Fibroblast of lung (primary cell): ENCODE data around the gene CFH. TPM values are rescaled to one million over a fixed set of nuclear protein-coding genes. Genes with fewer than 3 reads are reported as not detected.

Experiments used
- DNase-seq, 2 donors: peaks; one replicate each; pipeline versions ENCODE4 v3.0.0 to v3.0.0-alpha.2; 2010; ENCODE audit warnings: low read depth in 2 of 2
- H2AFZ ChIP-seq: 2 replicates; pipeline ENCODE4 v1.5.1; 2012; ENCODE audit warnings: low read length, control low read depth, inconsistent platforms
- H3K27ac ChIP-seq: 2 replicates; pipeline ENCODE4 v1.5.1; 2011; ENCODE audit warnings: low read length, control low read depth; ENCODE audit not compliant: insufficient read depth
- H3K27me3 ChIP-seq: 2 replicates; pipeline ENCODE4 v1.5.1; 2011; ENCODE audit warnings: mild to moderate bottlenecking, low read length; ENCODE audit not compliant: control insufficient read depth, insufficient read depth
- H3K36me3 ChIP-seq: 2 replicates; pipeline ENCODE4 v1.5.1; 2011; ENCODE audit warnings: low read length; ENCODE audit not compliant: control insufficient read depth, insufficient read depth
- H3K4me1 ChIP-seq: 2 replicates; pipeline ENCODE4 v1.5.1; 2011; ENCODE audit warnings: low read length; ENCODE audit not compliant: control insufficient read depth, insufficient read depth; ENCODE audit errors: extremely low read depth
- H3K4me2 ChIP-seq: 2 replicates; pipeline ENCODE4 v1.5.1; 2011; ENCODE audit warnings: low read length, control low read depth; ENCODE audit not compliant: insufficient read depth; ENCODE audit errors: extremely low read depth
- H3K4me3 ChIP-seq, 4 experiments: fragments of 200-600 bp in 1 of 4; sonication (generic) in 1 of 4; replicated peaks in 1 of 4; 2 replicates each; pipeline ENCODE4 v1.5.1; 2011 to 2016; ENCODE audit warnings: low read length in 4 of 4, low read depth in 3 of 4, mild to moderate bottlenecking in 3 of 4, control low read depth in 2 of 4, inconsistent platforms in 1 of 4, mixed read lengths in 1 of 4; ENCODE audit not compliant: insufficient read depth in 1 of 4; ENCODE audit errors: control extremely low read depth in 1 of 4
- H3K79me2 ChIP-seq: 2 replicates; pipeline ENCODE4 v1.5.1; 2012; ENCODE audit warnings: mild to moderate bottlenecking, low read length, inconsistent platforms; ENCODE audit not compliant: control insufficient read depth, insufficient read depth
- H3K9ac ChIP-seq: 2 replicates; pipeline ENCODE4 v1.5.1; 2011; ENCODE audit warnings: mild to moderate bottlenecking, low read length, control low read depth; ENCODE audit not compliant: insufficient read depth
- H3K9me3 ChIP-seq: 2 replicates; pipeline ENCODE4 v1.5.1; 2012; ENCODE audit warnings: low read depth, low read length; ENCODE audit not compliant: control insufficient read depth, insufficient read depth
- H4K20me1 ChIP-seq: 2 replicates; pipeline ENCODE4 v1.5.1; 2011; ENCODE audit warnings: low read length; ENCODE audit not compliant: control insufficient read depth, insufficient read depth; ENCODE audit errors: extremely low read depth
- EZH2 ChIP-seq: IDR thresholded peaks from 2 replicates; pipeline ENCODE4 v1.5.1; 2012; ENCODE audit warnings: low read length, control low read depth, mild to moderate bottlenecking; ENCODE audit errors: missing control alignments
- polyA plus RNA-seq, 2 donors: library from polyadenylated mRNA; depleted of rRNA in 1 of 2; stranded (reverse) in 1 of 2; unstranded in 1 of 2; fragments of >200 nt; gene quantifications; 2 replicates each; pipeline ENCODE4 v1.2.1, GENCODE V29; 2011 to 2012; ENCODE audit warnings: missing spikeins in 1 of 2
- total RNA-seq: library from RNA; depleted of rRNA; stranded (reverse); fragments of >200 nt; gene quantifications from 2 replicates; pipeline ENCODE4 v1.2.1, GENCODE V29; 2014
- TF ChIP-seq, protein P1 (sequence below), 2 donors: IDR thresholded peaks in 1 of 2; conservative IDR thresholded peaks in 1 of 2; 1 replicate in 1 of 2; 2 replicates in 1 of 2; pipeline ENCODE4 v1.5.1; 2011 to 2012; ENCODE audit warnings: low read length in 2 of 2, control low read depth in 1 of 2, inconsistent platforms in 1 of 2, low read depth in 1 of 2, mild to moderate bottlenecking in 1 of 2

The CFH gene
- total and polyA plus RNA-seq, 2 donors (not counting 1 experiment from before 2014, with no cell fraction given): 83.0 to 237 TPM

DNA sequence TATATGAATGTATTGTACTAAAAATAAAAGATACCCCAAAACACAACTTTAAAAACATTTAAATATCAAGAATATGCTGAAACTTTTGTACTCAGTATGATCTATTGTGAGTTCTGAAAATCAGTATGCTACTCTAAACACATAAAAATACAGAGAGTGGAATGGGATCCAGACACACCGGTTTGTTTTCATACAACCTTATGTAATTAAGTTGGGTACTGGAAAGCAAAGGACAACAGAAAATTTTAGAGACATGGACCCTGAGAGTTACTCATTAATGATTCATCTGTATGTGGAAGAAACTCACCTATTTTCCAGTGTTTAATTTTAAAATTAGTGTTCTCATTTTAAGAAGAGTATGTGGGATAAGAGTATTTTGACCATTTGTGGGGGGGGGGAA is 121.9 kb downstream of the CFH start:
- Histone ChIP-seq H3K4me1 (no peaks in the 10 kb centered on the region), H3K4me2 (no peak overlapping the region), H3K4me3 (no peak overlapping the region), H3K79me2 (no peaks in the 10 kb centered on the region), H2AFZ (no peak overlapping the region), H3K27ac (no peak overlapping the region), H3K36me3 (no peaks in the 10 kb centered on the region), H3K9me3 (no peaks in the 10 kb centered on the region), H3K27me3 (no peaks in the 10 kb centered on the region), H3K9ac (no peak overlapping the region), H4K20me1 (no peaks in the 10 kb centered on the region)
- no peak for DNase-seq
- TF ChIP-seq EZH2: no peak
- TF ChIP-seq, protein P1, sequence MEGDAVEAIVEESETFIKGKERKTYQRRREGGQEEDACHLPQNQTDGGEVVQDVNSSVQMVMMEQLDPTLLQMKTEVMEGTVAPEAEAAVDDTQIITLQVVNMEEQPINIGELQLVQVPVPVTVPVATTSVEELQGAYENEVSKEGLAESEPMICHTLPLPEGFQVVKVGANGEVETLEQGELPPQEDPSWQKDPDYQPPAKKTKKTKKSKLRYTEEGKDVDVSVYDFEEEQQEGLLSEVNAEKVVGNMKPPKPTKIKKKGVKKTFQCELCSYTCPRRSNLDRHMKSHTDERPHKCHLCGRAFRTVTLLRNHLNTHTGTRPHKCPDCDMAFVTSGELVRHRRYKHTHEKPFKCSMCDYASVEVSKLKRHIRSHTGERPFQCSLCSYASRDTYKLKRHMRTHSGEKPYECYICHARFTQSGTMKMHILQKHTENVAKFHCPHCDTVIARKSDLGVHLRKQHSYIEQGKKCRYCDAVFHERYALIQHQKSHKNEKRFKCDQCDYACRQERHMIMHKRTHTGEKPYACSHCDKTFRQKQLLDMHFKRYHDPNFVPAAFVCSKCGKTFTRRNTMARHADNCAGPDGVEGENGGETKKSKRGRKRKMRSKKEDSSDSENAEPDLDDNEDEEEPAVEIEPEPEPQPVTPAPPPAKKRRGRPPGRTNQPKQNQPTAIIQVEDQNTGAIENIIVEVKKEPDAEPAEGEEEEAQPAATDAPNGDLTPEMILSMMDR (conservative IDR thresholded peaks at IDR 0.05 in 1 of 2, IDR thresholded peaks at IDR 0.05 in 1 of 2; ENCODE audit: low read depth in 1 of 2, low read length in 2 of 2): no peak

DNA sequence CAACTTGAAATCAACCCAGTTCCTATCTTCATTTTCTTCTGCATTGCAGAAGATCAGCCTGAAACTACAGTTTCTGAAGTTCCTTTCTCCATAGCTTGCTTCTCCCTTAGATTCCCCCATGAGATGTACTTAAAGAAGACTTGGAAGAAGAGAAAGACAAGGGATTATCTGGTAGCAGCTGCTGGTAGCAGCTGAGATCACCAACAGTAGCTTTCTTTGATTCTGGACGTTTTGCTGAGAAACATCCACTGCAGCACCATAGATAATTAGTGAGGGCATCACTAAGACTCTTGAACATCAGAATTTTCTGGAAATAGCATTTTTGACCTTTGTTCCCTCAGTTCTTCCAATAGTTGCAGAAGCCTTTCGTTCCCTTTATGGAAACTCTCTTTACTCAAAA is 122.3 kb downstream of the CFH start:
- no peak for TF ChIP-seq EZH2
- TF ChIP-seq, protein P1 (conservative IDR thresholded peaks at IDR 0.05 in 1 of 2, IDR thresholded peaks at IDR 0.05 in 1 of 2; ENCODE audit: low read depth in 1 of 2, low read length in 2 of 2): no peak
- Histone ChIP-seq H2AFZ (no peak overlapping the region), H3K9ac (no peak overlapping the region), H3K79me2 (no peaks in the 10 kb centered on the region), H3K36me3 (no peaks in the 10 kb centered on the region), H3K4me1 (no peaks in the 10 kb centered on the region), H3K27me3 (no peaks in the 10 kb centered on the region), H3K4me2 (no peak overlapping the region), H3K27ac (no peak overlapping the region), H3K9me3 (no peaks in the 10 kb centered on the region), H3K4me3 (no peak overlapping the region), H4K20me1 (no peaks in the 10 kb centered on the region)
- DNase-seq: no peak

DNA sequence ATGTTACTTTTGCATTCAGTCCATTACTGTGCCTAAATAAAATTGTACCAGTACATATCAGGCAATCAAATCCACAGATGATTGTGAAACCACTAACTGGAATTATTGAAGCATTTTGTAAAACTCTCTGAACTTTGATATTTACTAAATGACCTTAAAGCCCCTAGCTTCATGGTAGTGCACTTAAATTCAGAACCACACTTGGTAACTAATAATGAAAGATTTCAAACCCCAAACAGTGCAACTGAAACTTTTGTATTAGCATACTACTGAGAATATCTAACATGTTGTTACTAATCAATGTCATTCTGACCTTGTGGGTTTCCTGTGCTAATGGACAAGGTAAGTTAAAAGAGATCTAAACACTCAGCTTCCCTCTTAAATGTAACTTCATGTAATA is 122.8 kb downstream of the CFH start, which contains the start of gene CFHR3:
Gene CFHR3 (plus strand): TSS at position 238 of the 400 bp plus-strand sequence. CDS start 47 bp downstream, at position 285.
- H3K4me1 ChIP-seq: no peaks in the 10 kb centered on the region
- H3K27me3 ChIP-seq: no peaks in the 10 kb centered on the region
- no peaks in the 10 kb centered on the region for H3K9me3 ChIP-seq
- H3K4me2 ChIP-seq: no peak within 1 kb of the TSS
- no peak within 1 kb of the TSS for H3K9ac ChIP-seq
- H3K79me2 ChIP-seq: no peaks in the 10 kb centered on the region
- TF ChIP-seq, protein P1 (conservative IDR thresholded peaks at IDR 0.05 in 1 of 2, IDR thresholded peaks at IDR 0.05 in 1 of 2; ENCODE audit: low read depth in 1 of 2, low read length in 2 of 2): no peak
- no peak for TF ChIP-seq EZH2
- no peak within 1 kb of the TSS for H3K4me3 ChIP-seq
- H3K36me3 ChIP-seq: no peaks in the 10 kb centered on the region
- H3K27ac ChIP-seq: no peak within 1 kb of the TSS
- no peaks in the 10 kb centered on the region for H4K20me1 ChIP-seq
- no peak within 1 kb of the TSS for H2AFZ ChIP-seq
- DNase-seq: no peak
